ENCODE data around the gene KRT74. TPM values are rescaled to one million over a fixed set of nuclear protein-coding genes. Genes with fewer than 3 reads are reported as not detected.

The KRT74 gene
- total RNA-seq: not detected

DNA sequence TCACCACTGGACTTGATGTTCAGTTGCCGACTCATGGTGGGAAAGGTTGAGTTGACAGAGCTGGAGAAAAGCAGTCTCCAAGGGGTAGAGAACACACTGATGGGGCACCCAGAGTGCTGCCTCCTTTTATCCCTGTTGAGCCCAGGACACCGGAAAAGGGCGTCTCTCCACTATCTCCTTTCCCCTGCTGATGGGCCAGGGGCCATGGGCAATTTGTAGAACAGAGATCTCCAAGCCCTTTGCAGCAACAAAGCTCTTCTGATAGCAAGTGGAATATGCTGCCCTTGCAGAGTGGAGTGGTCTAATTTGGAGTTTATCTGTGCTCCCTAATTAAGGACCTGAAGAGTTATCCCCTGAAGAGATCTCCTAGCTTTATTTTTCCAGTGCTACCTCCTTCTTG is at the start of gene KRT74:
Gene KRT74 (minus strand): TSS at position 101 of the 400 bp plus-strand sequence. CDS start 66 bp downstream, at position 35.
- ATAC-seq (ENCODE audit: insufficient number of reproducible peaks, low FRiP score, low read depth) (no peak), DNase-seq (ENCODE audit: low spot score) (no peak)
- H3K4me3 ChIP-seq: no peak within 1 kb of the TSS
- no peaks in the 10 kb centered on the region for H3K9me3 ChIP-seq
- TF ChIP-seq, protein P1, sequence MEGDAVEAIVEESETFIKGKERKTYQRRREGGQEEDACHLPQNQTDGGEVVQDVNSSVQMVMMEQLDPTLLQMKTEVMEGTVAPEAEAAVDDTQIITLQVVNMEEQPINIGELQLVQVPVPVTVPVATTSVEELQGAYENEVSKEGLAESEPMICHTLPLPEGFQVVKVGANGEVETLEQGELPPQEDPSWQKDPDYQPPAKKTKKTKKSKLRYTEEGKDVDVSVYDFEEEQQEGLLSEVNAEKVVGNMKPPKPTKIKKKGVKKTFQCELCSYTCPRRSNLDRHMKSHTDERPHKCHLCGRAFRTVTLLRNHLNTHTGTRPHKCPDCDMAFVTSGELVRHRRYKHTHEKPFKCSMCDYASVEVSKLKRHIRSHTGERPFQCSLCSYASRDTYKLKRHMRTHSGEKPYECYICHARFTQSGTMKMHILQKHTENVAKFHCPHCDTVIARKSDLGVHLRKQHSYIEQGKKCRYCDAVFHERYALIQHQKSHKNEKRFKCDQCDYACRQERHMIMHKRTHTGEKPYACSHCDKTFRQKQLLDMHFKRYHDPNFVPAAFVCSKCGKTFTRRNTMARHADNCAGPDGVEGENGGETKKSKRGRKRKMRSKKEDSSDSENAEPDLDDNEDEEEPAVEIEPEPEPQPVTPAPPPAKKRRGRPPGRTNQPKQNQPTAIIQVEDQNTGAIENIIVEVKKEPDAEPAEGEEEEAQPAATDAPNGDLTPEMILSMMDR (IDR thresholded peaks at IDR 0.05): no peak
- no peaks in the 10 kb centered on the region for H3K4me1 ChIP-seq (ENCODE audit: control insufficient read depth in 1 of 2, low read depth in 2 of 2)
- no peak within 1 kb of the TSS for H3K27ac ChIP-seq
- H3K27me3 ChIP-seq (replicated peaks; ENCODE audit: insufficient read depth): no peaks in the 10 kb centered on the region
- H3K36me3 ChIP-seq: no peaks in the 10 kb centered on the region

DNA sequence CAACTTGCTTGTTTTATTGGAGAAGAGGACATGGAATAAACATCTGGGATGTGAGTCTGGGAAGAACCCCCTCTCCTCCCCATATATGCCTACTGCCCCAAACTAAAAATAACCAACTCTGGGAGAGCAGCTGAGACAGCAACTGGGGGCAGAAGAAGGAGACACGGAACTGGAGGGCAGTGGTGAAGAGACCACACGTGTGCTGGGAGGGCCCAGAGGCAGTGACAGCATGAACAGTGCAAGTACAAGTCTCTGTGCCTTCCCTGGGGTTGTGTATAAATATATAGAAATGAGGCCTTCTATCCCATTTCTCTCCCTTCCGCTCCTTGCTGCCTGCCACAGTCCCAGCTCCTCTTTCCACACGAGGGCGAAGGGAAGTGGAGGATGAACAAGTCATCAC is 48.7 kb upstream of the KRT74 start:
- no peak for DNase-seq (ENCODE audit: low spot score)
- TF ChIP-seq, protein P1 (IDR thresholded peaks at IDR 0.05): no peak
- H3K27me3 ChIP-seq (replicated peaks; ENCODE audit: insufficient read depth): no peaks in the 10 kb centered on the region
- no peaks in the 10 kb centered on the region for H3K4me1 ChIP-seq (ENCODE audit: control insufficient read depth in 1 of 2, low read depth in 2 of 2)
- no peak for ATAC-seq (ENCODE audit: insufficient number of reproducible peaks, low FRiP score, low read depth)
- H3K36me3 ChIP-seq: no peaks in the 10 kb centered on the region
- no peaks in the 10 kb centered on the region for H3K9me3 ChIP-seq
- H3K4me3 ChIP-seq: no peak overlapping the region
- H3K27ac ChIP-seq: no peak overlapping the region

DNA sequence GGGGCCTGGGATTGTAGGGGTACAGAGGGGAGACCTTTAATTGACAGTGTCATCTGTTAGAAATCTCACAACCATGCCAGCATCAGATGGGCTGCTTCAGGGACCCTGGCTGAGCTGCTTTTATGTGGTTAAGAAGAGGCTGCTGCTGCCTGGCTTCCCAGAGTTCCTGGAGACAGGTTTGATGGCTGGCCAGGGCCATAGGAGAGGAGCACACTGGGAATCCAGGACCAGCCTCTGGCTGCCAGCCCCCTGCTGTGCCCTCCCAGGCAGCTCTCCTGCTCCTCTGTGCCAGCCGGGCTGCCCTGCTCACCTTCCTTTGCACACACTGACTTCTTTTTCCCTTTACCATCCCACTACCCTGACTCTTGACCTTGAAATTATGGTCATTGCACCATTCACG is 45.2 kb upstream of the KRT74 start:
- H3K27me3 ChIP-seq (replicated peaks; ENCODE audit: insufficient read depth): no peaks in the 10 kb centered on the region
- TF ChIP-seq, protein P1 (IDR thresholded peaks at IDR 0.05): no peak
- H3K4me1 ChIP-seq (ENCODE audit: control insufficient read depth in 1 of 2, low read depth in 2 of 2): no peaks in the 10 kb centered on the region
- no peaks in the 10 kb centered on the region for H3K9me3 ChIP-seq
- no peak overlapping the region for H3K4me3 ChIP-seq
- ATAC-seq (ENCODE audit: insufficient number of reproducible peaks, low FRiP score, low read depth) (no peak), DNase-seq (ENCODE audit: low spot score) (no peak)
- no peak overlapping the region for H3K27ac ChIP-seq
- H3K36me3 ChIP-seq: no peaks in the 10 kb centered on the region

DNA sequence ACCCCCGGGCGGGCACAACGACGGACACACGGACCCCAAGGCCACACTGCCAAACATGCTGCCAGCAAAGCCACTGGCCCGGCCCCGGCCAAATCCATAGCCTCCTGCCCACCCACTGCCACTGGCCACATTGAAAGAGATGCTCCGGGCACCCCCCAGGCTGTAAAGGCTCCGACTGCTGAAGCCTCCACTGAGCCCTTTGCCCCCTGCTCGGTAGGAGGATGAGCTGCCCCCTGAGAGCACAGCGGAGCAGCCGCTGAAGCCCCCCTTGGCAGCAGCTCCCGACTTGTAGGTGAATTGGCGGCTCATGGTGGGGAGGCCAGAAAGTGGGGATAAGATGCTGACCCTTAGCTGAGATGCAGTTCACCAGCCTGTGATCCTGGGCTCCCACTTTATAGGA is 44.6 kb upstream of the KRT74 start, which contains the start of gene KRT73:
Gene KRT73 (minus strand): TSS at position 344 of the 400 bp plus-strand sequence. CDS start 35 bp downstream, at position 309.
- Histone ChIP-seq H3K36me3 (no peaks in the 10 kb centered on the region), H3K4me1 (ENCODE audit: control insufficient read depth in 1 of 2, low read depth in 2 of 2) (no peaks in the 10 kb centered on the region), H3K27ac (no peak within 1 kb of the TSS), H3K4me3 (no peak within 1 kb of the TSS), H3K27me3 (replicated peaks; ENCODE audit: insufficient read depth) (no peaks in the 10 kb centered on the region), H3K9me3 (no peaks in the 10 kb centered on the region)
- no peak for ATAC-seq (ENCODE audit: insufficient number of reproducible peaks, low FRiP score, low read depth)
- TF ChIP-seq, protein P1 (IDR thresholded peaks at IDR 0.05): no peak
- no peak for DNase-seq (ENCODE audit: low spot score)

DNA sequence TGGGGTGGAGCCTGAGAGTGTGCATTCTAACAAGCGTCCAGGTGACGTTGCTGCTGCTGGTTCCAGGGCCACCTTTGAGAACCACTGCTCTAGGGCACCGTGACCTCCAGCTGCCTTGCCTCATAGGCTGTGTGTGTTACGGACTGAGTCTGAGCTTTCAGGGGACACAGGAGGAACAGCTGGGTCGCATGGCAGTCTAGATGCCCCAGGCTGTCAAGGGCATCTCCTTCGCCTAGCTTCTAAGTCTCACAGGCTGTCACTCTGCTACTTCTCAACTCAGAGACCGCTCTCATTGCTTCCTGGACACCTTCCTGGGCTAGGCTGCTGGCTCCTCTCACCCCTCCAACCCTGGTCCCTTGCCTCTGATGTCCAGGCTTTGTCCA is 43.8 kb upstream of the KRT74 start:
- DNase-seq (ENCODE audit: low spot score): no peak
- Histone ChIP-seq H3K27me3 (replicated peaks; ENCODE audit: insufficient read depth) (no peaks in the 10 kb centered on the region), H3K27ac (no peak overlapping the region), H3K9me3 (no peaks in the 10 kb centered on the region), H3K4me1 (ENCODE audit: control insufficient read depth in 1 of 2, low read depth in 2 of 2) (no peaks in the 10 kb centered on the region), H3K4me3 (no peak overlapping the region), H3K36me3 (no peaks in the 10 kb centered on the region)
- TF ChIP-seq, protein P1 (IDR thresholded peaks at IDR 0.05): no peak
- ATAC-seq (ENCODE audit: insufficient number of reproducible peaks, low FRiP score, low read depth): no peak

All from thoracic aorta (tissue), 2 donors.